ENCODE results near the gene ABCC1.

GRCh38 chr16:16162591-16162990, 213.2 kb downstream of the ABCC1 start:
- TF ChIP-seq EP300 (IDR thresholded peaks at IDR 0.05; ENCODE audit: borderline replicate concordance in 1 of 2, low read depth in 1 of 2, low read length in 1 of 2) (no peak), POLR2AphosphoS5 (IDR thresholded peaks at IDR 0.05; ENCODE audit: low read depth, low read length) (no peak), EZH2phosphoT487 (IDR thresholded peaks at IDR 0.05; ENCODE audit: borderline replicate concordance, low read depth) (no peak), JUND (IDR thresholded peaks at IDR 0.05) (no peak), SMC3 (IDR thresholded peaks at IDR 0.05; ENCODE audit: low read depth, low read length) (no peak), FOSL2 (IDR thresholded peaks at IDR 0.05; ENCODE audit: borderline replicate concordance, low read depth) (no peak), FOXM1 (IDR thresholded peaks at IDR 0.05; ENCODE audit: low read depth) (no peak)
- TF ChIP-seq, protein P1, sequence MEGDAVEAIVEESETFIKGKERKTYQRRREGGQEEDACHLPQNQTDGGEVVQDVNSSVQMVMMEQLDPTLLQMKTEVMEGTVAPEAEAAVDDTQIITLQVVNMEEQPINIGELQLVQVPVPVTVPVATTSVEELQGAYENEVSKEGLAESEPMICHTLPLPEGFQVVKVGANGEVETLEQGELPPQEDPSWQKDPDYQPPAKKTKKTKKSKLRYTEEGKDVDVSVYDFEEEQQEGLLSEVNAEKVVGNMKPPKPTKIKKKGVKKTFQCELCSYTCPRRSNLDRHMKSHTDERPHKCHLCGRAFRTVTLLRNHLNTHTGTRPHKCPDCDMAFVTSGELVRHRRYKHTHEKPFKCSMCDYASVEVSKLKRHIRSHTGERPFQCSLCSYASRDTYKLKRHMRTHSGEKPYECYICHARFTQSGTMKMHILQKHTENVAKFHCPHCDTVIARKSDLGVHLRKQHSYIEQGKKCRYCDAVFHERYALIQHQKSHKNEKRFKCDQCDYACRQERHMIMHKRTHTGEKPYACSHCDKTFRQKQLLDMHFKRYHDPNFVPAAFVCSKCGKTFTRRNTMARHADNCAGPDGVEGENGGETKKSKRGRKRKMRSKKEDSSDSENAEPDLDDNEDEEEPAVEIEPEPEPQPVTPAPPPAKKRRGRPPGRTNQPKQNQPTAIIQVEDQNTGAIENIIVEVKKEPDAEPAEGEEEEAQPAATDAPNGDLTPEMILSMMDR (IDR thresholded peaks at IDR 0.05) = no peak

Data from SK-N-SH (cell line).